HG02798 (cell line): Measurements from ENCODE around the gene MRGPRG.
"Not testable (repeated sequence)": the region's sequence is repeated elsewhere in the genome, so short reads cannot be mapped to it uniquely, and the experiment has no call there.

Source experiments
- ATAC-seq: cut with Tn5 transposase; IDR thresholded peaks from one replicate; pipeline ENCODE4 v1.9.1; 2021; ENCODE audit warnings: mild to moderate bottlenecking; ENCODE audit not compliant: unreplicated experiment, poor library complexity

Gene MRGPRG

GRCh38 chr11:3218483-3219280, at the start of gene MRGPRG:
MRGPRG (minus strand) TSS chr11:3218813; CDS start chr11:3218813, 0 bp downstream.
- ATAC-seq = no peak

GRCh38 chr11:3262548-3262947, 43.9 kb upstream of the MRGPRG start:
- not testable (repeated sequence) for ATAC-seq

GRCh38 chr11:3261831-3262230, 43.2 kb upstream of the MRGPRG start:
- not testable (repeated sequence) for ATAC-seq

- ATAC-seq = not testable (repeated sequence)
These were observed 38.9 kb upstream of the MRGPRG start for GRCh38 chr11:3257509-3257908.

- not testable (repeated sequence) for ATAC-seq
These were observed 36.6 kb upstream of the MRGPRG start for GRCh38 chr11:3255241-3255640.

GRCh38 chr11:3254773-3255172, 36.2 kb upstream of the MRGPRG start:
- not testable (repeated sequence) for ATAC-seq

GRCh38 chr11:3245071-3245470, 26.5 kb upstream of the MRGPRG start:
- no peak for ATAC-seq

- ATAC-seq = no peak
These were observed 25.3 kb upstream of the MRGPRG start for GRCh38 chr11:3243880-3244279.

- ATAC-seq = no peak
These were observed 18.5 kb upstream of the MRGPRG start for GRCh38 chr11:3237119-3237518.

- ATAC-seq = no peak
These were observed 16.2 kb upstream of the MRGPRG start for GRCh38 chr11:3234846-3235245.

GRCh38 chr11:3232956-3233355, 14.3 kb upstream of the MRGPRG start:
- no peak for ATAC-seq

GRCh38 chr11:3231851-3232744, 13.5 kb upstream of the MRGPRG start, which contains the start of gene MRGPRE:
MRGPRE (minus strand) TSS chr11:3232417; CDS start chr11:3228799, 3,618 bp downstream.
- ATAC-seq = no peak

GRCh38 chr11:3231550-3231850, 12.9 kb upstream of the MRGPRG start:
- no peak for ATAC-seq

- ATAC-seq = no peak
These were observed 12.3 kb upstream of the MRGPRG start for GRCh38 chr11:3230636-3231549.

- no peak for ATAC-seq
These were observed 11.3 kb upstream of the MRGPRG start for GRCh38 chr11:3229673-3230630.

- ATAC-seq = no peak
These were observed 9.8 kb upstream of the MRGPRG start for GRCh38 chr11:3228445-3228829.

GRCh38 chr11:3227568-3228444, 9.2 kb upstream of the MRGPRG start:
- ATAC-seq = no peak

GRCh38 chr11:3226846-3227567, 8.4 kb upstream of the MRGPRG start:
- no peak for ATAC-seq
